Stimulated activated CD4-positive, alpha-beta T cell treated with anti-CD3 and anti-CD28 coated beads, Interleukin-4, amount 100 ng/mL, for 48 hours (primary cell): ENCODE results near the gene ZNF57.
"Not testable (repeated sequence)": the region's sequence is repeated elsewhere in the genome, so short reads cannot be mapped to it uniquely, and the experiment has no call there.

Experiments used
- DNase-seq, 2 donors: peaks; one replicate each; pipeline ENCODE4 v3.0.0-alpha.2; 2020; ENCODE audit warnings: low read depth in 2 of 2

The ZNF57 gene

GRCh38 chr19:2896694-2897093 is 4.0 kb upstream of the ZNF57 start:
- no peak for DNase-seq

DNA sequence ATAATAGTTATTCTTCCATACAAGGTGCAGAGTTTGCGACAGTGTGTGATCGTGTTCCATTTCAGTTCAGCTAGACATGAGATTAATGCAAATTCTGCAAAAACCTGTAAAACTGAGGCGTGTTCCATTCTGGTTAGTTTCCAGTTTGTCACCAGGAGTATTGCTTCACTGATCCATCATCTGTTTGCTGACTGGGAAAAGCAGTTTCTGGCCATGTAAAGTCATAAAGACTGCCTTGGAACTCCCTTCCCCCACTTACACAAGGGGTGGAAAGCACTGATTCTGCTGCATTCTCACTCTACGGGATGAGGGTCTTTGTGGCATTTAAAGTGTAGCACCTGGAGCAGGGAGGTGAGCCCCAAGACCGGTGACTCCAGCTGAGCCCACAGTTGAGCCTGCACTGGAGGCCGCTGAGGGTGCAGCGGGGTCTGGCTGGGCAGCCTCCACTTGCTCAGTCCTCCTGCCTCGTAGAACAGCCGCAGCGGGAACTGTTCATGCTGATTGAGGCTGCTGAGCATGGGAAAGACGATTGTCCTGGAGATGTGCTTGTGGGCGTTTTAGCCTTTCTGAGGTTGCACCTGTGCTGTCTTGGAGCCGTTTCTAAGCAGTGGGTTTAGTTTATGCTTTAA is 2.0 kb downstream of the ZNF57 start:
- DNase-seq, result no peak

GRCh38 chr19:2903326-2903725 is 2.6 kb downstream of the ZNF57 start:
- DNase-seq, result not testable (repeated sequence)

DNA sequence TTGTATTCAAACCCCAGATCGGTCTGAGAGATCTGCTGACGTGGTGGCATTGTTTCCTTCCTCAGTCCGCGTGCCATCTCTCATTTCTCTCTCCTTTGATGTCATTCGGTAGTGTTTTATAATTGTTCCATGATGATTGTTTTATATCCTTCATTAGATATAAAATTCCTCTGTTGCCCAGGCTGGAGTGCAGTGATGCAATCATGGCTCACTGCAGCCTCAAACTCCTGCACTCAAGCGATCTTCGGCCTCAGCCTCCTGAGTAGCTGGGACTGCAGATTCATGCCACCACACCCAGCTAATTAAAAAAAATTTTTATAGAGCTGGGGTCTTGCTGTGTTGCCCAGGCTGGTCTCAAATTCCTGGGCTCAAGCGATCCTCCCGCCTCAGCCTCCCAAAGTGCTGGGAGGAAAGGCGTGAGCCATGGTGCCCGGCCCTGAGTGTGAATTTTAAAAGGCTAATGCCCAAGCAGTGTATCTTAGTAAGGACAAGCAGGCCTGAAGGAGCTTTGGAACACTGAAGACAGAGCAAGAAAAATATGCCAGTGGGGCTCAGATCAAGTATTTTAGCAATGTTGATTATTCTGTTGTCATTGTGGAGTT is 5.3 kb downstream of the ZNF57 start:
- no peak for DNase-seq

DNA sequence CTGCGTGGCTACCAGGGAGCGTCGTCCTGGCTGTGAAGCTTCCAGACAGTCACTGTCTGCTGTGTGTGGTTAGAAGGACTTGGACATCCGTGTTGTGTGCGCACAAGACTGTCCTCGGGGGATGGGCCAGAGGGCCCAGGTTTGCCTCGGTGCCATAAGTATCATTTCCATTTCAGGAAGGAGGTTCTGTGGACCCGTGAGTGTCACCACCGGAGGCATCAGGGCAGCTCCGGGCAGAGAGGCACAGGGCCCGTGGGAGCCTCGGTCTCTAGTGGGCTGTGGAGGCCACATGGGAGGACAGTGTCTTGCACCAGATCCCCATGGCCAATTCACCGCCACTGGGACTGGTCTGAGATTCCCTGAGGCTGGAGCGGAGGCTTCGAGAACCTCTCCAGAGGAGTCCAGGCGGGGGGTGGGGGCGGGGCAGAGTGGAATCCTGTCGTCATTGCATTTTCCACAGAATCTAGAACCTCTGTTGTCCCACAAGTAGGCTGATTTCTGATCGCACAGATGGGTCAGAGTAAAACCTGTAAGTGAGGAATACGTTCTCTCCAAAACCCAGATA is 6.0 kb downstream of the ZNF57 start:
- no peak for DNase-seq

GRCh38 chr19:2912306-2912705 is 11.6 kb downstream of the ZNF57 start:
- peak in 1 of 2 donors; percentile 17 for DNase-seq

GRCh38 chr19:2917275-2918184 is 16.8 kb downstream of the ZNF57 start:
- no peak for DNase-seq

DNA sequence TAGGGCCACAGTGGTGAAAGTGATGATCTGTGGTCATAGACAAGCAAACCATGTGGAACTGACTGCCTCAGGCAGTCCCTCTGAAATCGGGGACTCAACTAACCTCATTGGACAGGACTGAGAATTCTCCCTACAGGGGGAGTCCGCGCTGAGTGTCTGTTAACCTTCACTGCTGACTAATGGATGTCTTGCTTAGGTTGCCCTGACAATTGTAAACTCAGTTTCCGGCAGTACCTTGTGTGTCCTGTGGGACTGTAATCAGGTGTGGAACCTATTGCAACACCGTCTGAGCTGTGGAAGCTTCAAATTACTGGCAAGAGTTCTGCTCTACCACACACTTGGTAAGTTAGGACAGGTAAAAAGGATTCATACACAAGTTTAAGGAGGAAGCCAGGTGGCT is 22.3 kb downstream of the ZNF57 start:
- DNase-seq, result no peak

GRCh38 chr19:2923510-2923909 is 22.8 kb downstream of the ZNF57 start:
- no peak for DNase-seq

DNA sequence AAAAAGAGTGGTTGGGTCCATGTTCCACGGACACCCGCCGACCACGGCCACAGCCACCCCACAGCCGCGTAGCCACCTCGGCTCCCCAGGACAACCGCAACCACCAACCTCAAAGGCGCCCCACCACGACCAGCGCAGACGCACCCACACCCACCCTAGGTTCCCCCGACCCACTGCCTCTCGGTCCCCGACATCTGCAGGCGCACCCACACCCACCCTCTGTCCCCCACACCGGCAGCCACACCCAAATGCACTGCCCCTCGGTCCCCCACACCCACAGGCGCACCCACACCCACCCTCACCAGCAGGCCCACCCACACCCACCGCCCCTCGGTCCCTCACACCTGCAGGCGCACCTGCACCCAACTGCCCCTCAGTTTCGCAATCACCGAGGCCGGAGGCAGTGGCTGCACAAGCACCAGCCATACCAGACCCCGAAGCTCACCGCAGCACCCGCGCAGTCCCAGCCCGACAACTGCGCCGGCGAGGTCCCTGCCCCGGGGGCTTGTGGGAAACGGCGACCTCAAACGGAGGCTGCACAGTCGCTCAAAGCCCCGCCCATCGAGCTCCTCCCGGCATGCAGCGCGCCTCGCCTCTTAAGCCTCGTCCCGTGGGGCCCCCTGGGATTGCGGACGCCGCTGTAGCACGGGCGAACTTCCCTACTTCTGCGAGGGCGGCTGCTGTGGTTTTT is 25.8 kb downstream of the ZNF57 start:
- no peak for DNase-seq

DNA sequence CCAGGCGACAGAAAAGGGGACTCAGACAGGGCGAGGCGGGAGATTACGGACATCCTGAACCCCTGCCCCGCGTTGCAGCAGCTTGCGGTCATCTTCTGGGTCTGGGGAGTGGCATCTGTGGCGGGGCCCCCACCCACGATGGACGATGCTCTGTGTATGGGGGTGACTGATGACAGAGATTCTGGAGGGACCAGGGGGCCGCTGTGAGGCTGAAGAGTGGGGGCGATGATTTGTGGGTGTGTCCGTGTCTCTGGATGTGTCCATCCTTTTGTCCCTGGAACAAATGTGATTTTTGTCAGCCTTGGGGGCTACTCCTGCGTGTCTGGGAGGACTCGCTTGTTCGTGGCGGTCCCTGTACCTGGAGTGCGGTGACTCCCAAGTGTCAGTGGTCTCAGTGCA is 26.3 kb downstream of the ZNF57 start:
- DNase-seq, result no peak

- DNase-seq, result no peak
Observed at GRCh38 chr19:2933490-2933910, 32.8 kb downstream of the ZNF57 start.

DNA sequence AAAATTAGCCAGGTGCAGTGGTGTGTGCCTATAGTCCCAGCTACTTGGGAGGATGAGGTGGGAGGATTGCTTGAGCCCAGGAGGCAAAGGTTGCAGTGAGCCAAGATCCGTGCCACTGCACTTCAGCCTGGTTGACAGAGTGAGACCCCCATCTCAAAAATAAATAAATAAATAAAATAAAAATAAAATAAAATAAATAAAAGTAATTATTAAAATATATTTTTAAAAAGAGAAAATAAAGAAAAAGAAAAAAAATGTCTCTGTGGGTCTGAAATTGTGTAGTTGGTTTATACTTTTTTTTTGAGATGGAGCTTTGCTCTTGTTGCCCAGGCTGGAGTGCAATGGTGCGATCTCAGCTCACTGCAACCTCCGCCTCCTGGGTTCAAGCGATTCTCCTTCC is 35.1 kb downstream of the ZNF57 start:
- not testable (repeated sequence) for DNase-seq

- DNase-seq, result no peak
Observed at GRCh38 chr19:2942928-2943640, 42.4 kb downstream of the ZNF57 start.

DNA sequence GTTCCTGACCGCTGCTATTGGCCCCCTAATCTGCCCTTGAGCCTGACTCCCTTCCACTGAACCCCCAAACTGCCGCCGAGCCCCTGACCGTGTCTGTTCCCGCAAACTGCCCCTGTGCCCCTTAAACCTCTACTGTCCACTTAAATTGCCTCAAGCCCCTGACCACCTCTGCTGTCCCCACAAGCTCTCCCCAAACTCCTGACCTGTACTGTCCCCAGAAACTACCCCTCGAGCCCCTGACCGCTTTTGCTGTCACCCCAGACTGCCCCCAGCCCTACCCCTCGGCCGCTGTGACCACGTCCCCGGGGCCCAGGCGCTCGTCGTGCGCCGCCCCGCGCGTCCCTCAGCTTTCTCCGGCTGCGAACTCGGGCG is 43.7 kb downstream of the ZNF57 start:
- no peak for DNase-seq

DNA sequence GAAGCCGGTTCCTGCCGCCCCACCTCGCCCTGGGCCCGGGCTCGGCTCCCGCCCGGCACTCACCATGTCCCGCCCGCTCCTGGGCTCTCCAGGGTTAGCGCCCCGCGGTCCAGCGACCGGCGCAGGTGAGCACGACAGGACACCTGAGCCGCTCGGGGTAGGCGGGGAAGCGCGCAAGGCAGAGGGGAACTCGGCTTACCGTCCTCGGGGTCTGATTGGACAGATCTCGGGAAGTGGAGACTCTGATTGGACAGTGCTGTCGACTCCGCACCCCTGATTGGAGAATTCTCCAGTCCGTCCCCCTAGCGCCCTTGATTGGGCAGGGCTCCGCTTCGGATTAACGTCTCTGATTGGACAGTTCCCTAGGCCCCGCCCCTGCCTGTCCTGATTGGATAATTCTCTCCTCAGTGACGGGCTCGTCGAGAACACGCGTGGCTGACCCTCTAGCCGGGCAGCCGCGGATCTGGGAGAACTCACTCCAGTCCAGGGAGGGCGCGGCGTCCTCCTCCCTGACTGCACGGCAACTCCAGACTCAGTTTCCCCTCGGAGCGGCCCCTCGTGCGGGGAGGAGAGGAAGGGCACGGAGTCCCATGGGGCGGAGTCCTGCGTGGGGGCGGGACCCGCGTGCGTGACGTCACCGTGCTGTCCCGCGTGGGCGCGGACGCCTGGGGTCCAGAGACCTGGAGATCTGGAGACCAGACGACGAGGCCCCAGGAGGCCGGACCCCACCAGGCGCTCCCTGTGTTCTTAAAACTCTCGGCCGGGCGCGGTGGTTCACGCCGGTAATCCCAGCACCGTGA is 44.2 kb downstream of the ZNF57 start, which contains the start of gene ZNF77:
Gene ZNF77, minus strand, starts transcription at position 197 of the 800 bp plus-strand sequence. Its CDS starts 131 bp downstream, at position 66.
- peak; percentile 98 to 99 for DNase-seq

- no peak for DNase-seq
Observed at GRCh38 chr19:2945575-2946184, 45.0 kb downstream of the ZNF57 start.

DNA sequence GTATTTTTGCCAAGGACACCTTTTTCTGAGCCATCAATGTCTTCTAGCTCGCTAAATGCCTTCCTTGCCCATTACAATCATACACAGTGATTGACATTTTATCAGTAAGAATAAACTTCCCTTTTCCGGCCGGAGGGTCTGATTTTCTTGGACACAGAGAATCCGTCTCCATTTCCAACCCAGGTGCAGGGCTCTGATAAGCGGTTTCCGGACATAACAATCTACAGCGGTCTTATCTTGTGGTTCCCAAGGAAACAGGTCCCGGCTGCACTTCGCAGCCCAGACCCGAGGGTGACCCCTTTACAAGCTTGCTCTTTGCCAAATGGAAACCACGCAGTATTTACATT is 49.2 kb downstream of the ZNF57 start:
- no peak for DNase-seq

GRCh38 chr19:2950286-2951124 is 49.8 kb downstream of the ZNF57 start:
- peak; percentile 100 for DNase-seq
